PC-3 (cell line): ENCODE measurements around the gene CEP112. TPM values are rescaled to one million over a fixed set of nuclear protein-coding genes. Genes with fewer than 3 reads are reported as not detected.

Experiments used
- ATAC-seq: fragments of 200-7000 bp; cut with Tn5 transposase; 2 replicates; pipeline ENCODE4 v1.9.1; 2020; ENCODE audit warnings: mild to moderate bottlenecking, moderate library complexity
- BruUV-seq: library from RNA; stranded (reverse); fragments of 400-500 nt; replicated peaks from 2 replicates; lab custom pipeline; 2021; lab: Mats Ljungman, UMichigan
- CTCF ChIA-PET: fragments of 300-600 bp; sonication (Branson Sonifier 250); formaldehyde crosslinking; loops from one replicate; lab custom pipeline; 2022; ENCODE audit warnings: antibody characterized with exemption; lab: Charles Lee
- POLR2A ChIA-PET: fragments of 300-600 bp; sonication (Branson Sonifier 250); formaldehyde crosslinking; loops from one replicate; lab custom pipeline; 2022; ENCODE audit warnings: antibody characterized with exemption; ENCODE audit not compliant: unreplicated experiment; lab: Charles Lee
- DNase-seq: peaks from one replicate; pipeline ENCODE4 v3.0.0-alpha.2; 2015
- H2AFZ ChIP-seq: fragments of 300-600 bp; sonication (generic); 2 replicates; pipeline ENCODE4 v1.6.0; 2016; ENCODE audit warnings: antibody characterized with exemption, low read length
- H3F3A ChIP-seq: fragments of 300-600 bp; sonication (generic); one replicate; pipeline ENCODE4 v1.6.0; 2017; ENCODE audit warnings: antibody characterized with exemption, low read length, control low read depth, mild to moderate bottlenecking; ENCODE audit not compliant: unreplicated experiment
- H3K27ac ChIP-seq: fragments of 300-600 bp; sonication (generic); 2 replicates; pipeline ENCODE4 v1.5.1; 2016; ENCODE audit warnings: mild to moderate bottlenecking, low read length
- H3K27me3 ChIP-seq: fragments of 300-600 bp; sonication (generic); 2 replicates; pipeline ENCODE4 v1.6.1; 2016; ENCODE audit warnings: low read length, mixed read lengths
- H3K36me3 ChIP-seq: fragments of 300-600 bp; sonication (generic); 2 replicates; pipeline ENCODE4 v1.6.1; 2016; ENCODE audit warnings: low read depth, mixed run types, low read length, mixed read lengths
- H3K4me1 ChIP-seq: fragments of 300-600 bp; sonication (generic); 2 replicates; pipeline ENCODE4 v1.5.1; 2016; ENCODE audit warnings: low read length; ENCODE audit not compliant: insufficient read depth
- H3K4me2 ChIP-seq: fragments of 300-600 bp; sonication (generic); 2 replicates; pipeline ENCODE4 v1.6.0; 2016; ENCODE audit warnings: low read length
- H3K4me3 ChIP-seq: fragments of 300-600 bp; sonication (generic); 2 replicates; pipeline ENCODE4 v1.5.1; 2016; ENCODE audit warnings: mild to moderate bottlenecking, low read length, mixed read lengths
- H3K79me2 ChIP-seq: fragments of 300-600 bp; sonication (generic); 2 replicates; pipeline ENCODE4 v1.6.1; 2017; ENCODE audit warnings: low read length, mixed read lengths
- H3K9ac ChIP-seq: fragments of 300-600 bp; sonication (generic); 2 replicates; pipeline ENCODE4 v1.6.0; 2016; ENCODE audit warnings: mild to moderate bottlenecking, low read length
- H3K9me2 ChIP-seq: fragments of 300-600 bp; sonication (generic); replicated peaks from 2 replicates; pipeline ENCODE4 v1.6.1; 2016; ENCODE audit warnings: mixed run types, low read length, mixed read lengths
- H3K9me3 ChIP-seq: fragments of 300-600 bp; sonication (generic); 2 replicates; pipeline ENCODE4 v1.6.1; 2016; ENCODE audit warnings: low read length, mixed read lengths
- H4K20me1 ChIP-seq: fragments of 300-600 bp; sonication (generic); 2 replicates; pipeline ENCODE4 v1.6.1; 2016; ENCODE audit warnings: low read length, mixed read lengths
- EZH2 ChIP-seq: fragments of 300-600 bp; sonication (generic); IDR thresholded peaks from one replicate; pipeline ENCODE4 v1.6.1; 2017; ENCODE audit warnings: antibody characterized with exemption, mild to moderate bottlenecking, low read length; ENCODE audit not compliant: unreplicated experiment
- EZH2phosphoT487 ChIP-seq: fragments of 300-600 bp; sonication (generic); IDR thresholded peaks from 2 replicates; pipeline ENCODE4 v1.6.1; 2018; ENCODE audit warnings: mild to moderate bottlenecking, antibody characterized with exemption, low read length, borderline replicate concordance
- intact Hi-C: fragments of 100-400 bp; cut with micrococcal nuclease; formaldehyde crosslinking; loops from 2 replicates; pipeline ENCODE4 v1.9.0; 2023
- total RNA-seq: library from RNA; depleted of rRNA; stranded (reverse); fragments of >200 nt; gene quantifications from 2 replicates; pipeline ENCODE4 v1.2.3, GENCODE V29; 2014
- TF ChIP-seq, protein P1 (sequence below): fragments of 300-600 bp; sonication (generic); conservative IDR thresholded peaks from 2 replicates; pipeline ENCODE4 v1.5.1; 2017; ENCODE audit warnings: antibody characterized with exemption, low read depth, mild to moderate bottlenecking, low read length

The CEP112 gene
- total RNA-seq, 1 experiment from 2014 or later, result 6.5 TPM

DNA sequence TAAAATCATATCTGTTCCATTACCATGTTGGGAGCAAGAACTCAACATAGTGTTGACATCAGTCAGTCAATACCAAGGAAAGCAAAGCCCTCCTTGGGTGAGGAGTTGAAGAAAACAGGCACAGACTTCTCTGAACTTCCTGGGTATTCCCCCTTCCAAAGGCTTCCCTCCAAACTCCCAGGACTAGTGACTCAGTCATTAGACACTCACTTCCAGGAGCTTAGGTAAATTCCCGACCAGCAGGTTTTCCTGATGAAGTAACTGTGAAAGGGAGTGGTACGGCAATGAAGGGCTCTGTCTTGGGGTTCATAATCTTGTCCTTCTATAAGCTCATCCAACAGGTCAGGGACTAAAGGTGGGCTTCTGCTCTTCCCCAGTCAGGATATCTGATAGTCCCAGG, 336.7 kb downstream of the CEP112 start:
- no peaks in the 10 kb centered on the region for H3K9me2 ChIP-seq
- intact Hi-C loops, result loop anchor here (5.0 kb wide), 2 partner anchors 72 to 132 kb away; no protein-coding TSS in a partner anchor
- peak overlapping the region; percentile 51 for H3K9ac ChIP-seq
- peak; percentile 98 for DNase-seq
- peaks cover 48% of the 10 kb centered on the region for H3K4me1 ChIP-seq
- BruUV-seq, result no TSS peak
- ATAC-seq, result peak; percentile 73
- H3K4me3 ChIP-seq, result peak overlapping the region; percentile 10; the same call in 1 of the 2 replicates
- peak overlapping the region; percentile 88 for H3K27ac ChIP-seq
- H3K79me2 ChIP-seq, result no peaks in the 10 kb centered on the region
- H2AFZ ChIP-seq, result peak overlapping the region; percentile 21; the same call in 1 of the 2 replicates
- no peaks in the 10 kb centered on the region for H3K27me3 ChIP-seq
- peak overlapping the region; percentile 51 for H3K4me2 ChIP-seq
- H3F3A ChIP-seq, result peaks cover 8% of the 10 kb centered on the region
- no peaks in the 10 kb centered on the region for H3K9me3 ChIP-seq
- ChIA-PET CTCF (no interaction called here), POLR2A (interaction anchor here (0.6 kb wide), 1 partner anchor 34 kb away, joined by 3 read pairs; no protein-coding TSS in a partner anchor)
- H4K20me1 ChIP-seq, result no peaks in the 10 kb centered on the region
- TF ChIP-seq EZH2phosphoT487, result no peak
- TF ChIP-seq, protein P1, sequence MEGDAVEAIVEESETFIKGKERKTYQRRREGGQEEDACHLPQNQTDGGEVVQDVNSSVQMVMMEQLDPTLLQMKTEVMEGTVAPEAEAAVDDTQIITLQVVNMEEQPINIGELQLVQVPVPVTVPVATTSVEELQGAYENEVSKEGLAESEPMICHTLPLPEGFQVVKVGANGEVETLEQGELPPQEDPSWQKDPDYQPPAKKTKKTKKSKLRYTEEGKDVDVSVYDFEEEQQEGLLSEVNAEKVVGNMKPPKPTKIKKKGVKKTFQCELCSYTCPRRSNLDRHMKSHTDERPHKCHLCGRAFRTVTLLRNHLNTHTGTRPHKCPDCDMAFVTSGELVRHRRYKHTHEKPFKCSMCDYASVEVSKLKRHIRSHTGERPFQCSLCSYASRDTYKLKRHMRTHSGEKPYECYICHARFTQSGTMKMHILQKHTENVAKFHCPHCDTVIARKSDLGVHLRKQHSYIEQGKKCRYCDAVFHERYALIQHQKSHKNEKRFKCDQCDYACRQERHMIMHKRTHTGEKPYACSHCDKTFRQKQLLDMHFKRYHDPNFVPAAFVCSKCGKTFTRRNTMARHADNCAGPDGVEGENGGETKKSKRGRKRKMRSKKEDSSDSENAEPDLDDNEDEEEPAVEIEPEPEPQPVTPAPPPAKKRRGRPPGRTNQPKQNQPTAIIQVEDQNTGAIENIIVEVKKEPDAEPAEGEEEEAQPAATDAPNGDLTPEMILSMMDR, result no peak
- TF ChIP-seq EZH2, result no peak
- H3K36me3 ChIP-seq, result no peaks in the 10 kb centered on the region

DNA sequence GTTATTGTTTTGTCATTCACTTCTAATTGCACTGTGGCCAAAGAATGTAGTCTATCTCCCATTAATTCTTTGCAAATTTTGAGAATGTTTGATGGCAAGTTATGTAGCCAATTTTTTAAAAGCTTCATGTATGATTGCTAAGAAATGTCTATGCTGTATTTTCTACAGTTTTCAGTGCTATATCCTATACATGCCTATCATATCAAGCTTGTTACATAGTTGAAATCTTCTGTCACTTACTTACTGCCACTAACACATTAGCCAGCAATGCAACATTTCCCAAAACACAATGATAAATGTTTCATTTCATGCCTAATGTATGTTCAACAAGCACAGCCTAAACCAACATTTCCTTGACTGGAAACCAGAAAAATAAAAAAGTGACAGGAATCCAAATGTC, 338.1 kb downstream of the CEP112 start:
- Histone ChIP-seq H4K20me1 (no peaks in the 10 kb centered on the region), H3K9me2 (no peaks in the 10 kb centered on the region), H3F3A (peaks cover 8% of the 10 kb centered on the region), H3K36me3 (no peaks in the 10 kb centered on the region), H3K4me3 (no peak overlapping the region), H3K27ac (no peak overlapping the region), H3K4me2 (no peak overlapping the region), H3K9ac (no peak overlapping the region), H3K9me3 (no peaks in the 10 kb centered on the region), H3K27me3 (no peaks in the 10 kb centered on the region), H2AFZ (no peak overlapping the region), H3K79me2 (no peaks in the 10 kb centered on the region), H3K4me1 (peaks cover 53% of the 10 kb centered on the region)
- BruUV-seq, result no TSS peak
- POLR2A ChIA-PET, result no interaction called here
- DNase-seq (no peak), ATAC-seq (no peak)
- CTCF ChIA-PET, result no interaction called here
- intact Hi-C loops, result no loop called here
- no peak for TF ChIP-seq EZH2phosphoT487

DNA sequence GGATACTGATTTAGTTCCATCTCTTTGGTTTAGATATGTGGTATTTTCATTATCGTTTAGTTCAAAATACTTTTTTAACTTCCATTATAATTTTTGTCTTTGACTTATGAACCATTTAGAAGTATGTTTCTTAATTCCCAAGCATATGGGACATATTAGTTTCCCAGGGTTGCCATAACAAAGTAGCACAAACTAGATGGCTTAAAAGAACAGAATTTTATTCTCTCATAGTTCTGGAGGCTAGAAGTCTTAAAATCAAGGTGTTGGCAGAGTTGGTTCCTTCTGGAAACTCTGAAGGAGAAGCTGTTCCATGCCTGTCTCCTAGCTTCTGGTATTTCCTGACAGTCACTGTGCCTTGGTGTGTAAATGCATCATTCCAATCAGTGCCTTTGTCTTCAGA, 339.0 kb downstream of the CEP112 start:
- Histone ChIP-seq H3K9me2 (no peaks in the 10 kb centered on the region), H3K4me3 (no peak overlapping the region), H3F3A (peaks cover 8% of the 10 kb centered on the region), H3K4me2 (no peak overlapping the region), H3K9ac (no peak overlapping the region), H2AFZ (no peak overlapping the region), H3K36me3 (no peaks in the 10 kb centered on the region), H3K27me3 (no peaks in the 10 kb centered on the region), H3K9me3 (no peaks in the 10 kb centered on the region), H3K27ac (no peak overlapping the region), H3K79me2 (no peaks in the 10 kb centered on the region), H3K4me1 (peaks cover 50% of the 10 kb centered on the region), H4K20me1 (no peaks in the 10 kb centered on the region)
- ChIA-PET POLR2A (no interaction called here), CTCF (no interaction called here)
- no peak for TF ChIP-seq EZH2
- no peak for TF ChIP-seq EZH2phosphoT487
- TF ChIP-seq, protein P1, result no peak
- intact Hi-C loops, result no loop called here
- ATAC-seq, result no peak
- BruUV-seq, result no TSS peak
- DNase-seq, result no peak
